Right lobe of liver (tissue), 4 donors: ENCODE results near the gene NCOA1.

ENCODE experiments used
- POLR2A ChIP-seq: fragments of 450-650 bp; IDR thresholded peaks from one replicate; pipeline ENCODE4 v1.6.1; 2017; ENCODE audit warnings: antibody characterized with exemption, mild to moderate bottlenecking
- TF ChIP-seq, protein P1 (sequence below), 4 donors: fragments of 200-600 bp in 3 of 4; fragments of 450-650 bp in 1 of 4; IDR thresholded peaks; one replicate each; pipeline versions ENCODE4 v1.5.1 to v1.8.0; 2016 to 2022; ENCODE audit warnings: antibody characterized with exemption in 4 of 4, mild to moderate bottlenecking in 2 of 4
- donor health status: DM: no; HTN: no; CAD: no.
- donor health status: DM: no; HTN: no; CAD: no.
- donor health status: DM: no; HTN: yes; CAD: no.

DNA sequence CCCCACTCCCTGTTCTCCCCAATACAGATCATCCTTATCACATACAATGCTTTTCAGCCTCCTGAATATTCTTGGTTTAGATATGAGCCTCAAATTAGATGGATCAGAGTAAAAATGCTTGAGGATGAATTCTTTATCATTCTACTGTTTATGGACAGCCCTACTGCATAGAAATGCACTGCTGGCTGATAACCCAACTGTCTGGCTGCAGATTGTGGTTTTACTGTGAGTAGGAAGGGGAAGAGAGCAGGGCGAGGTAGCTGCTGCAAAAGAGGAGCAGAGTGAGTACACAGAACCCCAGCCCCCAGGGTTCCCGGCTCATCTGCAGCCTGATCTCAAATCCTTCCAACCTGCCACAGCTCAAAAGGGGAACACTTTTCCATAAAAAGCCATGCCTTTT, 29.4 kb upstream of the NCOA1 start:
- TF ChIP-seq, protein P1, sequence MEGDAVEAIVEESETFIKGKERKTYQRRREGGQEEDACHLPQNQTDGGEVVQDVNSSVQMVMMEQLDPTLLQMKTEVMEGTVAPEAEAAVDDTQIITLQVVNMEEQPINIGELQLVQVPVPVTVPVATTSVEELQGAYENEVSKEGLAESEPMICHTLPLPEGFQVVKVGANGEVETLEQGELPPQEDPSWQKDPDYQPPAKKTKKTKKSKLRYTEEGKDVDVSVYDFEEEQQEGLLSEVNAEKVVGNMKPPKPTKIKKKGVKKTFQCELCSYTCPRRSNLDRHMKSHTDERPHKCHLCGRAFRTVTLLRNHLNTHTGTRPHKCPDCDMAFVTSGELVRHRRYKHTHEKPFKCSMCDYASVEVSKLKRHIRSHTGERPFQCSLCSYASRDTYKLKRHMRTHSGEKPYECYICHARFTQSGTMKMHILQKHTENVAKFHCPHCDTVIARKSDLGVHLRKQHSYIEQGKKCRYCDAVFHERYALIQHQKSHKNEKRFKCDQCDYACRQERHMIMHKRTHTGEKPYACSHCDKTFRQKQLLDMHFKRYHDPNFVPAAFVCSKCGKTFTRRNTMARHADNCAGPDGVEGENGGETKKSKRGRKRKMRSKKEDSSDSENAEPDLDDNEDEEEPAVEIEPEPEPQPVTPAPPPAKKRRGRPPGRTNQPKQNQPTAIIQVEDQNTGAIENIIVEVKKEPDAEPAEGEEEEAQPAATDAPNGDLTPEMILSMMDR (IDR thresholded peaks at IDR 0.05), result no peak
- TF ChIP-seq POLR2A, result no peak
